Heart left ventricle (tissue), 16 donors: ENCODE data around the gene ATXN2. TPM values are rescaled to one million over a fixed set of nuclear protein-coding genes. Genes with fewer than 3 reads are reported as not detected.

ENCODE experiments used
- ATAC-seq, 4 donors: fragments of 200-7000 bp; cut with Tn5 transposase; one replicate each; pipeline ENCODE4 v1.9.1; 2020 to 2022; ENCODE audit warnings: moderate library complexity in 4 of 4, mild to moderate bottlenecking in 3 of 4, moderate number of reproducible peaks in 1 of 4
- DNase-seq, 5 donors: peaks; one replicate each; pipeline ENCODE4 v3.0.0-alpha.2; 2020
- H3K27ac ChIP-seq, 12 donors: fragments of 200-600 bp; sonication (generic) in 4 of 12; one replicate each; pipeline versions ENCODE4 v1.5.0 to v1.8.0; 2016 to 2022; ENCODE audit warnings: mild to moderate bottlenecking in 2 of 12
- H3K27me3 ChIP-seq, 9 donors: fragments of 200-600 bp; sonication (generic) in 2 of 9; one replicate each; pipeline versions ENCODE4 v1.5.1 to v1.8.0; 2016 to 2022; ENCODE audit warnings: mild to moderate bottlenecking in 3 of 9
- H3K36me3 ChIP-seq, 9 donors: fragments of 200-600 bp; sonication (generic) in 2 of 9; one replicate each; pipeline versions ENCODE4 v1.5.0 to v1.8.0; 2018 to 2022; ENCODE audit warnings: mild to moderate bottlenecking in 2 of 9
- H3K4me1 ChIP-seq, 12 donors: fragments of 200-600 bp; sonication (generic) in 4 of 12; one replicate each; pipeline versions ENCODE4 v1.5.0 to v1.8.0; 2016 to 2022; ENCODE audit warnings: mild to moderate bottlenecking in 3 of 12
- H3K4me3 ChIP-seq, 12 donors: fragments of 200-600 bp; sonication (generic) in 4 of 12; one replicate each; pipeline versions ENCODE4 v1.5.0 to v1.8.0; 2017 to 2022; ENCODE audit warnings: mild to moderate bottlenecking in 9 of 12, moderate library complexity in 4 of 12
- H3K9me3 ChIP-seq, 12 donors: fragments of 200-600 bp; sonication (generic) in 4 of 12; one replicate each; pipeline versions ENCODE4 v1.5.0 to v1.8.0; 2016 to 2022; ENCODE audit warnings: mild to moderate bottlenecking in 1 of 12
- CTCF ChIP-seq, 12 donors: fragments of 200-600 bp; sonication (generic) in 4 of 12; IDR thresholded peaks; one replicate each; pipeline versions ENCODE4 v1.5.0 to v1.8.0; 2018 to 2022; ENCODE audit warnings: antibody characterized with exemption in 12 of 12, mild to moderate bottlenecking in 5 of 12
- POLR2A ChIP-seq, 2 donors: fragments of 450-650 bp; IDR thresholded peaks; one replicate each; pipeline ENCODE4 v1.6.1; 2017; ENCODE audit warnings: antibody characterized with exemption in 2 of 2, mild to moderate bottlenecking in 2 of 2, moderate library complexity in 2 of 2
- WGBS, 4 donors: extraction: QIAGEN DNeasy Blood & Tissue Kit in 2 of 4; methylation state at CpG; one replicate each; pipeline versions ENCODE4 v1.1.5 to v1.1.7; 2013 to 2018; 5-methylcytosine and 5-hydroxymethylcytosine counted together
- intact Hi-C, 10 donors: fragments of 100-400 bp; cut with DNase I; formaldehyde crosslinking; loops; one replicate each; pipeline versions ENCODE4 v1.11.1 to v1.14.2; 2022
- polyA plus RNA-seq, 2 donors: library from polyadenylated mRNA; stranded (reverse); fragments of 200-250 nt; gene quantifications; one replicate each; pipeline ENCODE4 v1.2.3, GENCODE V29; 2013
- total RNA-seq, 9 donors: library from RNA; depleted of rRNA in 2 of 9; stranded (reverse); fragments of >200 nt in 2 of 9; fragmentation: NEBNext Ultra II Directional in 3 of 9; extraction: Animal tissue kit (Norgen Biotek cat#: 25700) in 3 of 9; gene quantifications; one replicate each; pipeline versions ENCODE4 v1.1.0 to v1.2.4, GENCODE V29; 2016 to 2023
- donor health status: ischemic (EF 13 %, LVEDD 7.1; RV severe dilation, severe dysfunction).
- donor health status: healthy with polysubstance abuse.
- donor health status: DM: no; HTN: yes; CAD: no.
- donor health status: DM: no; HTN: no; CAD: no.
- donor health status: ischemic (EF 25% LVEDD 6.9; RV normal size, moderate dysfunction).
- donor health status: ischemic (EF 25% LVEDD 5.7; RV mildly dilated, moderate dysfunction).
- donor health status: healthy.
- donor health status: DM: yes; HTN: yes; CAD: no.
- donor health status: ischemic (EF 35%, LVEDD 5.7; RV mildly dilated, moderate dysfunction).
- donor health status: nonischemic (EF 11% LVEDD 7.7; RV severe dilation, severe dysfunction).
- donor health status: DM: yes; HTN: yes; CAD: no.
- donor health status: PGD.
- donor health status: ischemic (EF 29% LVEDD 5.4; RV normal size, mild dysfunction).
- donor health status: nonischemic (EF 23%, LVEDD 6.1; RV moderate dilation, normal function).

ATXN2 gene
- total and polyA plus RNA-seq, 11 donors, result 23.6 to 59.3 (median 46.8) TPM

- ATAC-seq (no peak), DNase-seq (no peak)
- Histone ChIP-seq H3K36me3 (peaks cover 0 to 3% (median 0%) of the 10 kb centered on the region in 9 donors), H3K4me1 (peaks cover 0 to 49% (median 24%) of the 10 kb centered on the region in 12 donors), H3K4me3 (no peak overlapping the region), H3K9me3 (no peaks in the 10 kb centered on the region), H3K27ac (no peak overlapping the region), H3K27me3 (no peaks in the 10 kb centered on the region)
- TF ChIP-seq POLR2A (IDR thresholded peaks at IDR 0.05) (no peak), CTCF (IDR thresholded peaks at IDR 0.05) (no peak)
- intact Hi-C loops, result no loop called here
- WGBS, 4 donors, result 82 to 87% (median 84%) methylated on average over 6 of the region's 6 CpGs
Measured at GRCh38 chr12:111590552-111590951, 8.6 kb downstream of the ATXN2 start.

GRCh38 chr12:111589601-111590000 is 9.5 kb downstream of the ATXN2 start:
- Histone ChIP-seq H3K9me3 (no peaks in the 10 kb centered on the region), H3K36me3 (peaks cover 0 to 3% (median 0%) of the 10 kb centered on the region in 9 donors), H3K4me3 (no peak overlapping the region), H3K27ac (no peak overlapping the region), H3K4me1 (peaks cover 0 to 40% (median 16%) of the 10 kb centered on the region in 12 donors), H3K27me3 (no peaks in the 10 kb centered on the region)
- no peak for DNase-seq
- WGBS, 4 donors, result 95 to 96% (median 95%) methylated on average over 9 of the region's 9 CpGs
- TF ChIP-seq POLR2A (IDR thresholded peaks at IDR 0.05) (no peak), CTCF (IDR thresholded peaks at IDR 0.05) (no peak)
- no peak for ATAC-seq
- intact Hi-C loops, result no loop called here

GRCh38 chr12:111588010-111588409 is 11.1 kb downstream of the ATXN2 start:
- Histone ChIP-seq H3K27me3 (no peaks in the 10 kb centered on the region), H3K27ac (no peak overlapping the region), H3K36me3 (peaks cover 0 to 3% (median 0%) of the 10 kb centered on the region in 9 donors), H3K4me1 (peaks cover 0 to 29% (median 7%) of the 10 kb centered on the region in 12 donors), H3K9me3 (no peaks in the 10 kb centered on the region), H3K4me3 (no peak overlapping the region)
- DNase-seq, result no peak
- 87 to 92% (median 88%) methylated on average over 3 of the region's 3 CpGs for WGBS, 4 donors
- ATAC-seq, result no peak
- TF ChIP-seq POLR2A (IDR thresholded peaks at IDR 0.05), result no peak
- no peak for TF ChIP-seq CTCF (IDR thresholded peaks at IDR 0.05)
- intact Hi-C loops, result no loop called here

- WGBS, 4 donors, result 74 to 84% (median 79%) methylated on average over 4 of the region's 4 CpGs
- H3K9me3 ChIP-seq, result no peaks in the 10 kb centered on the region
- intact Hi-C loops, result no loop called here
- H3K4me3 ChIP-seq, result no peak overlapping the region
- H3K27ac ChIP-seq, result no peak overlapping the region
- ATAC-seq (no peak), DNase-seq (no peak)
- H3K4me1 ChIP-seq, result peaks cover 0 to 27% (median 7%) of the 10 kb centered on the region in 12 donors
- TF ChIP-seq POLR2A (IDR thresholded peaks at IDR 0.05) (no peak), CTCF (IDR thresholded peaks at IDR 0.05) (no peak)
- no peaks in the 10 kb centered on the region for H3K27me3 ChIP-seq
- H3K36me3 ChIP-seq, result peaks cover 0 to 3% (median 0%) of the 10 kb centered on the region in 9 donors
Measured at GRCh38 chr12:111586986-111587385, 12.1 kb downstream of the ATXN2 start.
